ENCODE data around the gene CDC45.

DNA sequence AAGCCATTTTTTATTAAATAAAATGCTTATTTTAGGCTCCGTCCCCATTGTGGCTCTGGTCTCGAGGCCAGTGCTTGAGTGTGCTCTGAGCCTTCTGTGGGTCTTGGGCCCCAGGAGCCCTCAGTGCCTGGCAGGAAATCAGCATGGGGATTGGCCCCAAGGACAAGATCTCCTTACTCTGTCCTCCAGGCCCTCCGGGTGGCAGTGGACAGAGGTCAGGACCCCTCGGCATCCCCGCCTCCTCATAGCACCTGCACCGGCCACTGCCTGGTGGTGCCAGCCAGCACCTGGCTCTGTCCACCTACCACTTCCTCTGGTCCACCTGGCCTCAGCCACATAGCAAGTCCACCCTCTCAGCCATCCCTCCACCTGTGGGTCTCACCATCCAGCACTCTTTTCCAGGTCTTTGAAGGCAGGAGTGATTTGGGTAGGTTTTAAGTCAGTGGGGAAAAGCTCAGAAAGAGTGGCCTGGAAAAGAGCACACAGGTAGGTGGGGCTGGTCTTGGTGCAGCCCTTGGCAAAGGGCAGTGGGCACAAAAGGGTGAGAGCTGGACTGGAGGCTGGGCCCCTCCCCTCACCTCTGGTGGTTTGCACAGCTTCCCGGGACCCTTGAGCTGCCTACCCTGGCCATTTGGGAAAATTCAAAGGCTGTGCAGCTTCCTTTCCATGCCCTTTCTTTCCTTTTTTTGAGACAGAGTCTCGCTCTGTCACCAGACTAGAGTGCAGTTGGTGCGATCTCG is 41.0 kb downstream of the CDC45 start:
- TF ChIP-seq, protein P1, sequence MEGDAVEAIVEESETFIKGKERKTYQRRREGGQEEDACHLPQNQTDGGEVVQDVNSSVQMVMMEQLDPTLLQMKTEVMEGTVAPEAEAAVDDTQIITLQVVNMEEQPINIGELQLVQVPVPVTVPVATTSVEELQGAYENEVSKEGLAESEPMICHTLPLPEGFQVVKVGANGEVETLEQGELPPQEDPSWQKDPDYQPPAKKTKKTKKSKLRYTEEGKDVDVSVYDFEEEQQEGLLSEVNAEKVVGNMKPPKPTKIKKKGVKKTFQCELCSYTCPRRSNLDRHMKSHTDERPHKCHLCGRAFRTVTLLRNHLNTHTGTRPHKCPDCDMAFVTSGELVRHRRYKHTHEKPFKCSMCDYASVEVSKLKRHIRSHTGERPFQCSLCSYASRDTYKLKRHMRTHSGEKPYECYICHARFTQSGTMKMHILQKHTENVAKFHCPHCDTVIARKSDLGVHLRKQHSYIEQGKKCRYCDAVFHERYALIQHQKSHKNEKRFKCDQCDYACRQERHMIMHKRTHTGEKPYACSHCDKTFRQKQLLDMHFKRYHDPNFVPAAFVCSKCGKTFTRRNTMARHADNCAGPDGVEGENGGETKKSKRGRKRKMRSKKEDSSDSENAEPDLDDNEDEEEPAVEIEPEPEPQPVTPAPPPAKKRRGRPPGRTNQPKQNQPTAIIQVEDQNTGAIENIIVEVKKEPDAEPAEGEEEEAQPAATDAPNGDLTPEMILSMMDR (conservative IDR thresholded peaks at IDR 0.05 in 1 of 2, IDR thresholded peaks at IDR 0.05 in 1 of 2; ENCODE audit: low read depth in 1 of 2, low read length in 2 of 2), result no peak
- TF ChIP-seq EZH2 (IDR thresholded peaks at IDR 0.05; ENCODE audit: low read length, missing control alignments), result no peak

All from fibroblast of lung (primary cell).